DND-41 (cell line): Measurements from ENCODE around the gene EPHX1.

Experiments
- ATAC-seq: fragments of 200-7000 bp; cut with Tn5 transposase; 3 replicates; pipeline ENCODE4 v1.9.1; 2021; ENCODE audit warnings: low read depth; ENCODE audit not compliant: insufficient read depth
- DNase-seq: peaks from one replicate; pipeline ENCODE4 v3.0.0-alpha.2; 2020
- H2AFZ ChIP-seq: 2 replicates; pipeline ENCODE4 v1.6.0; 2012; ENCODE audit warnings: low read depth, low read length
- H3K27ac ChIP-seq: 2 replicates; pipeline ENCODE4 v1.5.1; 2012; ENCODE audit warnings: low read length, inconsistent platforms
- H3K27me3 ChIP-seq: fragments of 200-600 bp; sonication (generic); 2 replicates; pipeline ENCODE4 v1.6.0; 2012; ENCODE audit warnings: low read length, mild to moderate bottlenecking, inconsistent platforms; ENCODE audit not compliant: insufficient read depth, poor library complexity
- H3K36me3 ChIP-seq: 2 replicates; pipeline ENCODE4 v1.5.1; 2012; ENCODE audit warnings: low read length, inconsistent platforms; ENCODE audit not compliant: insufficient read depth
- H3K4me1 ChIP-seq: 2 replicates; pipeline ENCODE4 v1.5.1; 2012; ENCODE audit warnings: mild to moderate bottlenecking, low read length; ENCODE audit not compliant: insufficient read depth
- H3K4me2 ChIP-seq: 2 replicates; pipeline ENCODE4 v1.6.0; 2012; ENCODE audit warnings: mild to moderate bottlenecking, moderate library complexity, low read length, inconsistent platforms; ENCODE audit not compliant: insufficient read depth
- H3K4me3 ChIP-seq, 2 experiments: fragments of 200-600 bp in 1 of 2; shearing (Covaris generic) in 1 of 2; 2 replicates each; pipeline ENCODE4 v1.5.1; 2012 to 2016; ENCODE audit warnings: inconsistent platforms in 2 of 2, low read length in 2 of 2, mild to moderate bottlenecking in 2 of 2, low read depth in 1 of 2, moderate library complexity in 1 of 2
- H3K79me2 ChIP-seq: 2 replicates; pipeline ENCODE4 v1.6.0; 2012; ENCODE audit warnings: low read length, inconsistent platforms; ENCODE audit not compliant: insufficient read depth
- H3K9ac ChIP-seq: 2 replicates; pipeline ENCODE4 v1.6.0; 2012; ENCODE audit warnings: low read depth, mild to moderate bottlenecking, inconsistent platforms, low read length, moderate library complexity
- H3K9me3 ChIP-seq: 2 replicates; pipeline ENCODE4 v1.5.1; 2012; ENCODE audit warnings: low read length, moderate library complexity, mild to moderate bottlenecking, inconsistent platforms; ENCODE audit not compliant: insufficient read depth, severe bottlenecking
- H4K20me1 ChIP-seq: 2 replicates; pipeline ENCODE4 v1.6.0; 2012; ENCODE audit warnings: low read length; ENCODE audit not compliant: insufficient read depth
- CTCF ChIP-seq: IDR thresholded peaks from 2 replicates; pipeline ENCODE4 v1.5.1; 2012; ENCODE audit warnings: borderline replicate concordance, low read length, moderate library complexity, mild to moderate bottlenecking; ENCODE audit not compliant: poor library complexity, severe bottlenecking; ENCODE audit errors: extremely low read depth
- EZH2 ChIP-seq: IDR thresholded peaks from 3 replicates; pipeline ENCODE4 v1.6.1; 2012; ENCODE audit warnings: borderline replicate concordance, low read depth, mild to moderate bottlenecking, moderate library complexity, low read length, inconsistent platforms; ENCODE audit not compliant: severe bottlenecking

EPHX1 gene

DNA sequence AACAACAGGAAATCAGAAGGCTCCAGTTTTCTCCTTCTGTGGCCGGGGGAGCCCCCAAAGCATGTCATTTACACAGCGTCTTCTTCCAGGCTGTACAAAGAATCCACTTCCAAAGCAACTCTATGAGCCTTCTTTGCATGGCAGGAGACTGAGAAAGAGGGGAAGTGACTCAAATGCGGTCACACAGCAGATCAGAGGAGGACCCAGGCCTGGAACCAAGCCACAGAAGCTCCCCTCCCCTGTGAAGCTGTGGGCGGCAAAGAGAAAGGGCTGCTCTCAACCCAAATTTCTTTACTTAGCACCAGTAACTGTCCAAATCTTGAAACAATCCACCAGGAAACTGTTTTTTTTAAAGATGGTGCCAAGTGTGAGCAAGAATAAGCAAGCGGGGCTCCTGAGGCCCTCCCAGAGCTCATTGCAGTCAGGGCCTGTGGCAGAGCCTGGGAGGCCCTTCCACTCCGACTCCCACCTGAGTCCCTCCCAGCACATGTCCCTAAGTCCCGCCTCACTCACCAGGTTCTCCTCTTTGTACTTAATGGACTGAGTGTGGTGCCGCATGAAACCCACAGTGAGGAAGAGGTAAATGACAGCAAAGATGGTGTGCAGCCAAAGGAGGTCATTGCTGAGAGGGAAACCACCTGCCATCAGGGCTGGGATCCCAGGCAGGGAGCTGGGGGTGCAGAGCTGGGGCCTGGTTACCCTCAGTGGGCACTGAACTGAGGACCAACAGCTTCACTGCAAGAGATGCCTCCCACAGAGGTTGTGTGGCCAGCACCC, 56.3 kb downstream of the EPHX1 start:
- peaks cover 14% of the 10 kb centered on the region for H3K4me1 ChIP-seq
- no peak overlapping the region for H2AFZ ChIP-seq
- no peak overlapping the region for H3K4me2 ChIP-seq
- ATAC-seq (peak; percentile 94), DNase-seq (peak; percentile 67)
- no peak overlapping the region for H3K9ac ChIP-seq
- no peaks in the 10 kb centered on the region for H4K20me1 ChIP-seq
- no peak overlapping the region for H3K4me3 ChIP-seq
- peaks cover 7% of the 10 kb centered on the region for H3K36me3 ChIP-seq
- no peaks in the 10 kb centered on the region for H3K9me3 ChIP-seq
- 0 out of 2 replicates have a peak overlapping the region, but pooled peaks have one; percentile 19 for H3K27ac ChIP-seq
- no peak for TF ChIP-seq EZH2
- no peak for TF ChIP-seq CTCF
- H3K79me2 ChIP-seq = no peaks in the 10 kb centered on the region
- H3K27me3 ChIP-seq = no peaks in the 10 kb centered on the region

- H3K27ac ChIP-seq = no peak overlapping the region
- H3K4me3 ChIP-seq = no peak overlapping the region
- DNase-seq (no peak), ATAC-seq (no peak)
- H3K4me2 ChIP-seq = no peak overlapping the region
- no peak for TF ChIP-seq EZH2
- H3K9ac ChIP-seq = no peak overlapping the region
- H3K4me1 ChIP-seq = peaks cover 14% of the 10 kb centered on the region
- no peaks in the 10 kb centered on the region for H4K20me1 ChIP-seq
- H3K79me2 ChIP-seq = no peaks in the 10 kb centered on the region
- no peaks in the 10 kb centered on the region for H3K27me3 ChIP-seq
- no peaks in the 10 kb centered on the region for H3K9me3 ChIP-seq
- peaks cover 7% of the 10 kb centered on the region for H3K36me3 ChIP-seq
- no peak overlapping the region for H2AFZ ChIP-seq
These were observed 57.1 kb downstream of the EPHX1 start for GRCh38 chr1:225866981-225867380.

DNA sequence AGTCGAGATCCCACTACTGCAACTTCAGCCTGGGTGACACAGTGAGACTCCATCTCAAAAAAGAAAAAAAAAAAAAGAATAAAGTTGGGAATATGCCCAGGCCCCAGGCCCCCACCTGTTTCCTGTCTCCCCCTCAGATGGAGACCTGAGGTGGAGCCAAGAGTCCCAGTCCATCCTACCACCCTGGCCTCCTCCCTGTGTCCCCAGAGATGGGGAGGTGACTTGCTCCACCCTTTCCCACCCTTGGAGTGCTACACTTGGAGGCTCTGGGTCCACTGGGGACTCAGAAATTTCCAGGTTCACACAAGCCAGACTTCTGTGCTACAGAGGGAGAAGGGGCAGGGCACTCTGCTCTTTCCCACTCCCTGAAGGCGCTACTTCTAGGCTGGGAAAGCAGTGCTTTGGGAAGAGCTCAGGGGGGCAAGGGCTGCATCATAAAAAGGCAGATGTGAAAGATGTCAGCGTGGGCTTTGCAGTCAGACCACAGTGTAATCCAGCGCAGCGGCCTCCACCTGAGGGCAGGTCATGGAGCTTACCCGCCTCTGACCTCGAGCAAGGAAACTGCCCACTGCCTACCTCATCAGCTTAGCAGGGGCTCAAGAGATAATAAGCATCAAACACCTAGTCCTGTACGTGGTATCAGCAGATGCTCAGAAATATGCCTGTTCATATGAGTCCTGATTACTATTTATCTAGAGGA, 58.9 kb downstream of the EPHX1 start:
- H3K27ac ChIP-seq = no peak overlapping the region
- H3K36me3 ChIP-seq = peaks cover 4% of the 10 kb centered on the region
- no peaks in the 10 kb centered on the region for H3K9me3 ChIP-seq
- H3K4me2 ChIP-seq = no peak overlapping the region
- DNase-seq (no peak), ATAC-seq (no peak)
- H3K27me3 ChIP-seq = no peaks in the 10 kb centered on the region
- no peak for TF ChIP-seq CTCF
- TF ChIP-seq EZH2 = no peak
- H3K4me1 ChIP-seq = peaks cover 14% of the 10 kb centered on the region
- H3K4me3 ChIP-seq = no peak overlapping the region
- H4K20me1 ChIP-seq = no peaks in the 10 kb centered on the region
- H3K9ac ChIP-seq = no peak overlapping the region
- no peaks in the 10 kb centered on the region for H3K79me2 ChIP-seq
- H2AFZ ChIP-seq = no peak overlapping the region

DNA sequence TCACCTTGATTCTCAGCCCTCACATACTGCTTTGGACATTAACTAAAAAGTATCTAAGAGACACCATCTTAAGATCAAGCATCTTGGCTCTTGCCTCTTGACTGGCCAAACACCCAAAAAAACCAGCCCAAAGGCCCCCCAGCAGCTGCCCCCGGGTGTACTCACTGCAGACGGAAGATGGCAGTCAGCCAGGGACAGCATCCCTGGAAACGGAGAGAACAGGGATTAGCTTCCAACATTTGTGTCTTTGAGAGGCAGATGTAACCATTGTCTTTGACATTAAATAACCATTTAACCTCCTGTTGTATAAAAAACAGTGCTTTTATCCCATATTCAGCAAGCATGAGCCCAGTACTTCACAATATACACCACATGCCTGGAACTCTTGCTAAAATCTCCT, 61.0 kb downstream of the EPHX1 start:
- H3K36me3 ChIP-seq = peaks cover 8% of the 10 kb centered on the region
- DNase-seq = no peak
- H4K20me1 ChIP-seq = no peaks in the 10 kb centered on the region
- H3K27ac ChIP-seq = no peak overlapping the region
- H3K27me3 ChIP-seq = no peaks in the 10 kb centered on the region
- no peak overlapping the region for H3K4me2 ChIP-seq
- TF ChIP-seq CTCF (no peak), EZH2 (no peak)
- H2AFZ ChIP-seq = no peak overlapping the region
- no peak for ATAC-seq
- H3K4me3 ChIP-seq = no peak overlapping the region
- no peaks in the 10 kb centered on the region for H3K9me3 ChIP-seq
- no peak overlapping the region for H3K9ac ChIP-seq
- H3K4me1 ChIP-seq = peaks cover 9% of the 10 kb centered on the region
- no peaks in the 10 kb centered on the region for H3K79me2 ChIP-seq
